OCI-LY7 (cell line): Measurements from ENCODE around the gene LGI4. TPM values are rescaled to one million over a fixed set of nuclear protein-coding genes. Genes with fewer than 3 reads are reported as not detected.

Experiments
- BruUV-seq: library from RNA; stranded (reverse); fragments of 400-500 nt; replicated peaks from 2 replicates; lab custom pipeline; 2021; lab: Mats Ljungman, UMichigan
- CTCF ChIA-PET: fragments of 300-600 bp; sonication (Branson Sonifier 250); formaldehyde crosslinking; loops from one replicate; lab custom pipeline; 2022; ENCODE audit warnings: antibody characterized with exemption; ENCODE audit not compliant: unreplicated experiment; lab: Charles Lee
- POLR2A ChIA-PET: fragments of 300-600 bp; sonication (Branson Sonifier 250); formaldehyde crosslinking; loops from one replicate; lab custom pipeline; 2022; ENCODE audit warnings: antibody characterized with exemption; lab: Charles Lee
- DNase-seq: peaks from one replicate; pipeline ENCODE4 v3.0.0-alpha.2; 2015; ENCODE audit warnings: low spot score
- H2AFZ ChIP-seq: fragments of 200-600 bp; sonication (generic), shearing (Covaris generic); 2 replicates; pipeline ENCODE4 v1.6.1; 2014; ENCODE audit warnings: mild to moderate bottlenecking, antibody characterized with exemption, low read length, moderate library complexity
- H3K27ac ChIP-seq: fragments of 200-600 bp; sonication (generic); 2 replicates; pipeline ENCODE4 v1.5.1; 2014; ENCODE audit warnings: mixed run types, low read depth, mild to moderate bottlenecking, moderate library complexity, low read length, inconsistent platforms; ENCODE audit not compliant: poor library complexity, severe bottlenecking
- H3K36me3 ChIP-seq: fragments of 200-600 bp; sonication (generic); 2 replicates; pipeline ENCODE4 v1.6.1; 2014; ENCODE audit warnings: mild to moderate bottlenecking, antibody characterized with exemption, low read length, moderate library complexity, mixed read lengths; ENCODE audit not compliant: insufficient read depth
- H3K4me1 ChIP-seq: fragments of 200-600 bp; sonication (generic); 2 replicates; pipeline ENCODE4 v1.5.1; 2014; ENCODE audit warnings: mild to moderate bottlenecking, low read length; ENCODE audit not compliant: insufficient read depth, poor library complexity, severe bottlenecking
- H3K4me2 ChIP-seq: fragments of 200-600 bp; sonication (generic); 2 replicates; pipeline ENCODE4 v1.6.1; 2014; ENCODE audit warnings: mild to moderate bottlenecking, low read length
- H3K4me3 ChIP-seq: fragments of 200-600 bp; sonication (generic); 2 replicates; pipeline ENCODE4 v1.5.1; 2014; ENCODE audit warnings: mild to moderate bottlenecking, low read depth, low read length; ENCODE audit not compliant: poor library complexity, severe bottlenecking
- H3K79me2 ChIP-seq: fragments of 200-600 bp; sonication (generic); 2 replicates; pipeline ENCODE4 v1.6.1; 2016; ENCODE audit warnings: low read depth, mild to moderate bottlenecking, low read length, moderate library complexity, mixed read lengths; ENCODE audit not compliant: insufficient read depth
- H3K9me2 ChIP-seq: fragments of 200-600 bp; sonication (generic); 2 replicates; pipeline ENCODE4 v1.6.1; 2016; ENCODE audit warnings: mild to moderate bottlenecking, low read length, mixed read lengths; ENCODE audit not compliant: insufficient read depth
- H3K9me3 ChIP-seq: fragments of 200-600 bp; sonication (generic); 2 replicates; pipeline ENCODE4 v1.6.1; 2014; ENCODE audit warnings: mild to moderate bottlenecking, mixed run types, low read length, mixed read lengths
- H4K20me1 ChIP-seq: fragments of 200-600 bp; sonication (generic); 2 replicates; pipeline ENCODE4 v1.6.1; 2014; ENCODE audit warnings: mild to moderate bottlenecking, antibody characterized with exemption, low read length, moderate library complexity, mixed read lengths; ENCODE audit not compliant: insufficient read depth
- CTCF ChIP-seq: fragments of 200-600 bp; sonication (generic); conservative IDR thresholded peaks from 2 replicates; pipeline ENCODE4 v1.5.1; 2014; ENCODE audit warnings: mild to moderate bottlenecking, antibody characterized with exemption, low read length, moderate library complexity, mixed read lengths
- EZH2phosphoT487 ChIP-seq: fragments of 200-600 bp; sonication (generic); IDR thresholded peaks from 2 replicates; pipeline ENCODE4 v1.6.1; 2018; ENCODE audit warnings: low read depth, borderline replicate concordance, mild to moderate bottlenecking, mixed run types, antibody characterized with exemption, low read length, moderate library complexity, mixed read lengths
- intact Hi-C: fragments of 100-400 bp; cut with micrococcal nuclease; formaldehyde crosslinking; loops from one replicate; pipeline ENCODE4 v1.10.0; 2022; ENCODE audit not compliant: unreplicated experiment
- total RNA-seq, 2 experiments: library from RNA; depleted of rRNA in 1 of 2; stranded (reverse); fragments of >200 nt in 1 of 2; shearing (Covaris generic) in 1 of 2; gene quantifications; 2 replicates each; pipeline ENCODE4 v1.2.3, GENCODE V29; 2014 to 2022

LGI4 gene
- total RNA-seq, 2 experiments from 2014 or later: 0.28 to 5.9 TPM

DNA sequence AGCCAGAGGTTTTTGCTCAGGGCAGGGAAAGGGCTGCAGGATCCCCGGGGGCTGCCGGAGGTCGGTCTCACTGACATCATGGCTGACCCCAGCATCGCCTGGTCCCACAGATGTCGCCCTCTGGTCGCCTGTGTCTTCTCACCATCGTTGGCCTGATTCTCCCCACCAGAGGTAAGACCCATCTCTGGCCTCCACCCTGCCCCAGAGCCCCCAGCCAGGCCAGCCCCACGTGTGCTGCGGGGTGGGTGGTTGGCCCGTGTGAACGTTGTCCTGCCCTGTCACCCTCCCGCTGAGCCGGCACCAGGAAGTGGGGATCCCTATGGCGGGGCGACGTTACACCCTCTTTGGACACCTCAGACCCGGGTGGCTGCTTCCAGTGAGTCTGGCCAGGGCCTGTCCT is 20.6 kb upstream of the LGI4 start:
- H3K9me3 ChIP-seq: no peaks in the 10 kb centered on the region
- H4K20me1 ChIP-seq: no peaks in the 10 kb centered on the region
- intact Hi-C loops: loop anchor here (2.0 kb wide), 1 partner anchor 55 kb away; no protein-coding TSS in a partner anchor
- H3K79me2 ChIP-seq: peaks cover 17% of the 10 kb centered on the region; the same call in 1 of the 2 replicates
- no peak for TF ChIP-seq EZH2phosphoT487
- TF ChIP-seq CTCF: no peak
- BruUV-seq: no TSS peak
- H3K4me2 ChIP-seq: peak overlapping the region; percentile 82
- DNase-seq: peak; percentile 37
- H3K9me2 ChIP-seq: no peaks in the 10 kb centered on the region
- H3K4me3 ChIP-seq: peak overlapping the region; percentile 81
- peaks cover 39% of the 10 kb centered on the region for H3K36me3 ChIP-seq
- ChIA-PET CTCF (no interaction called here), POLR2A (no interaction called here)
- H3K27ac ChIP-seq: peak overlapping the region; percentile 51
- peak overlapping the region; percentile 36; the same call in 1 of the 2 replicates for H2AFZ ChIP-seq
- H3K4me1 ChIP-seq: peaks cover 24% of the 10 kb centered on the region

DNA sequence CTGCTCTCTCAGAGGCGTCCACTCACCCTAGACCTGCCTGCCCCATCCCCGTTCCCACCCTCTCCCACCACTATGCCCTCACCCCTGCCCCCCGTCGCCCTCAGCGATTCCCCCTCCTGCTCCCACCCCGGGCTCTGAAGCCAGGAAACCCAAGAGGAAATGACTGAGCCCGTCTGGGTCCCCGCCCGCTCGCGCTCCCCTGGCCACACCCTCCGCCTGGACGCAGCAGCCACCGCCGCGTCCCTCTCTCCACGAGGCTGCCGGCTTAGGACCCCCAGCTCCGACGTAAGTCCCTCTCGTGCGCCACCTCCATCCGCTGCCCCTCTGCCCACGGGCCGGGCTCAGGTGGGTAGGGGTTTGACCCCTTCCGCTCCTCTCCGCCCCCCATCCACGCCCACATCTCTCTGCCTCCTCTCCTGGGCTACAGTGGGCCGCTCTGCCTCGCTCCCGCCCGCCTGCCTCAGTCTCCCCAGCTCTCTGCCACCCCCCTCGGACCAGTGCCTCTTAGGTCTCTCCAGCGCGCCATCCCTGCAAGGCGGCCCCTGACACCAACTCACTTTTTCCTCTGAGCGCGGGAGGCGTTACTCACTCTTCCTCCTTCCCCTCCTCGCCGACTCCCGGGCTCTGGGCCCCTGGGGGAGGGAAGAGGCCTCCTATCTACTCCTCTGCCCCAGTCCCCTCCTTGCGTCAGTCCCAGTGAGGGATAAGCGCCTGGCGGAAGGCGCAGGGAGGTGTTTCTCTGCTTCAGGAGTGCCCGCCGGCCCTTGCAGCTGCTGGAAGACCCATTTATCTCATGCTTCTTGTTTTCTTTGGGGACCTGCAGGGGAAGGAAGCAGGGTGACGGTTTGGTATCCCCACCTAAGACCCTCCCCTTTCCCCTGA is 19.9 kb upstream of the LGI4 start, which contains the start of gene FXYD5:
Gene FXYD5, plus strand, starts transcription at position 211 of the 882 bp plus-strand sequence. CDS start 816 bp downstream, outside the sequence.
- peaks cover 17% of the 10 kb centered on the region; the same call in 1 of the 2 replicates for H3K79me2 ChIP-seq
- H3K4me2 ChIP-seq: peak within 1 kb of the TSS; percentile 82
- H3K36me3 ChIP-seq: peaks cover 32% of the 10 kb centered on the region
- no peaks in the 10 kb centered on the region for H4K20me1 ChIP-seq
- peak; percentile 69 for DNase-seq
- BruUV-seq: no TSS peak
- POLR2A ChIA-PET: interaction anchor here (0.7 to 1.5 kb wide), 2 partner anchors 13 to 82 kb away, joined by 4 to 5 read pairs; no protein-coding TSS in a partner anchor
- no peaks in the 10 kb centered on the region for H3K9me3 ChIP-seq
- H3K27ac ChIP-seq: peak within 1 kb of the TSS; percentile 51
- CTCF ChIA-PET: interaction anchor here (0.6 to 1.5 kb wide), 4 partner anchors 8 to 59 kb away, joined by 3 to 14 read pairs (median 4); no protein-coding TSS in a partner anchor
- peak within 1 kb of the TSS; percentile 36; the same call in 1 of the 2 replicates for H2AFZ ChIP-seq
- TF ChIP-seq EZH2phosphoT487: no peak
- no peak for TF ChIP-seq CTCF
- H3K4me3 ChIP-seq: peak within 1 kb of the TSS; percentile 81
- H3K4me1 ChIP-seq: peaks cover 24% of the 10 kb centered on the region
- intact Hi-C loops: loop anchor here (2.0 kb wide), 1 partner anchor 56 kb away; no protein-coding TSS in a partner anchor
- no peaks in the 10 kb centered on the region for H3K9me2 ChIP-seq
